ENCODE measurements around the gene KNTC1. TPM values are rescaled to one million over a fixed set of nuclear protein-coding genes. Genes with fewer than 3 reads are reported as not detected.
"Not testable (repeated sequence)": the region's sequence is repeated elsewhere in the genome, so short reads cannot be mapped to it uniquely, and the experiment has no call there.

The KNTC1 gene, protein sequence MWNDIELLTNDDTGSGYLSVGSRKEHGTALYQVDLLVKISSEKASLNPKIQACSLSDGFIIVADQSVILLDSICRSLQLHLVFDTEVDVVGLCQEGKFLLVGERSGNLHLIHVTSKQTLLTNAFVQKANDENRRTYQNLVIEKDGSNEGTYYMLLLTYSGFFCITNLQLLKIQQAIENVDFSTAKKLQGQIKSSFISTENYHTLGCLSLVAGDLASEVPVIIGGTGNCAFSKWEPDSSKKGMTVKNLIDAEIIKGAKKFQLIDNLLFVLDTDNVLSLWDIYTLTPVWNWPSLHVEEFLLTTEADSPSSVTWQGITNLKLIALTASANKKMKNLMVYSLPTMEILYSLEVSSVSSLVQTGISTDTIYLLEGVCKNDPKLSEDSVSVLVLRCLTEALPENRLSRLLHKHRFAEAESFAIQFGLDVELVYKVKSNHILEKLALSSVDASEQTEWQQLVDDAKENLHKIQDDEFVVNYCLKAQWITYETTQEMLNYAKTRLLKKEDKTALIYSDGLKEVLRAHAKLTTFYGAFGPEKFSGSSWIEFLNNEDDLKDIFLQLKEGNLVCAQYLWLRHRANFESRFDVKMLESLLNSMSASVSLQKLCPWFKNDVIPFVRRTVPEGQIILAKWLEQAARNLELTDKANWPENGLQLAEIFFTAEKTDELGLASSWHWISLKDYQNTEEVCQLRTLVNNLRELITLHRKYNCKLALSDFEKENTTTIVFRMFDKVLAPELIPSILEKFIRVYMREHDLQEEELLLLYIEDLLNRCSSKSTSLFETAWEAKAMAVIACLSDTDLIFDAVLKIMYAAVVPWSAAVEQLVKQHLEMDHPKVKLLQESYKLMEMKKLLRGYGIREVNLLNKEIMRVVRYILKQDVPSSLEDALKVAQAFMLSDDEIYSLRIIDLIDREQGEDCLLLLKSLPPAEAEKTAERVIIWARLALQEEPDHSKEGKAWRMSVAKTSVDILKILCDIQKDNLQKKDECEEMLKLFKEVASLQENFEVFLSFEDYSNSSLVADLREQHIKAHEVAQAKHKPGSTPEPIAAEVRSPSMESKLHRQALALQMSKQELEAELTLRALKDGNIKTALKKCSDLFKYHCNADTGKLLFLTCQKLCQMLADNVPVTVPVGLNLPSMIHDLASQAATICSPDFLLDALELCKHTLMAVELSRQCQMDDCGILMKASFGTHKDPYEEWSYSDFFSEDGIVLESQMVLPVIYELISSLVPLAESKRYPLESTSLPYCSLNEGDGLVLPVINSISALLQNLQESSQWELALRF (N-terminal part only)
- 10 to 100 TPM in 2 of 4 donors, 1 to 10 TPM in 2; 1.9 to 34.1 (median 8.8) TPM for polyA plus RNA-seq
- long read RNA-seq, donor 1, partial matches to known transcripts, result 0 of 1 reads
- long read RNA-seq, donor 1, other reads (novel, unspliced or antisense), result 0 of 1 reads
- long read RNA-seq, donor 2, result 0 reads
- long read RNA-seq, donor 3, partial matches to known transcripts, result 0 of 2 reads
- long read RNA-seq, donor 3, other reads (novel, unspliced or antisense), result 0 of 2 reads
- long read RNA-seq, donor 4, result 0 reads
- long read RNA-seq, donor 5, result 0 reads
- long read RNA-seq, donor 6, partial matches to known transcripts, result 0 of 1 reads
- long read RNA-seq, donor 6, other reads (novel, unspliced or antisense), result 0 of 1 reads
- long read RNA-seq, donor 7, result 0 reads
- long read RNA-seq, donor 8, result 0 reads
- long read RNA-seq, donor 9, partial matches to known transcripts, result 0 of 1 reads
- long read RNA-seq, donor 9, other reads (novel, unspliced or antisense), result 0 of 1 reads
- long read RNA-seq, donor 10, result 0 reads

DNA sequence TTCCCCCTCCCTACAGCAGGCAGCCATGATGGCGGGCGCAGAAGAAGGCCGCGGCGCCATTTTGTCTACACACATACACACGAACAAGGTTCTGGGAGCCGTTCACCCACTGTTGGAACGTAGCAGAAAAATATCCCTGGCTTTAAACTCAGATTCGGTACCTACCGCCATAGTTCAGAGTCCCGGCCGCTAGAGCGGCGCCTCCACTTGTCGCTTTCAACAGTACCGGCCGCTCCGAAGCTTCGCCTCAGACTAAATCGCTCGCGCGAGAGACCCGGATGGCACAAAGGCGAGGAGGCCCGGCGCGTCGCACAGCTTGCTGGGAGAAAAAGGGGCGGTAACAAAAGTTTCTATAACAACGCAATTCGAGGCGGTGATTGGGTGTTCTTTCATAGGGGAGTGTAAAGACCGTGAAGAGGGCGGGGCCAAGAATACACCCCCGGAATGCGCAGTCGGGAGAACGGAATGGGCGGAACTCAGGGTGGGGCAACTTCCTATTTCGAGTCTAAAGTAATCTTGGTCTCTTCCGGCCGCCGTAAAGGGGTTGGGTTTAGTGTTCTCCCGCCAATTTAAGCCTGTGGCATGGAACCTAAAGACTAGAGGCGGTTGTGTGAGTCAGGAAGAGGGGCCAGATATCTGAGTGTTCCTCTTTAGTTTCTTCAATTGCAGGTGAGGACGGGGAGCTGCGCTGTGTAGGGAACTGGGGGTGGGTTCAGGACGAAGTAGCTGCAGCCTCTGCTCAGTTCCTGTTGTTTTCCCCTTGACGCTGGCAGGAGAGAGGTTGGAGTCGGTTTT is at the start of gene KNTC1, which contains the start of gene RSRC2:
Gene KNTC1, plus strand, starts transcription at position 567 of the 795 bp plus-strand sequence. CDS start 2,815 bp downstream, outside the sequence.
Gene RSRC2, minus strand, starts transcription at position 254 of the 795 bp plus-strand sequence. Its CDS starts 83 bp downstream, at position 171.
- Histone ChIP-seq H3K27me3 (ENCODE audit: control insufficient read depth in 3 of 3, insufficient read depth in 3 of 3, low read length in 3 of 3) (no peaks in the 10 kb centered on the region), H3K4me1 (ENCODE audit: control insufficient read depth in 3 of 3, insufficient read depth in 2 of 3, low read depth in 1 of 3, low read length in 2 of 3) (peaks cover 0 to 8% (median 6%) of the 10 kb centered on the region in 3 donors)
- 0 to 1% (median 1%) methylated on average over 51 of the region's 51 CpGs for WGBS, 3 donors

DNA sequence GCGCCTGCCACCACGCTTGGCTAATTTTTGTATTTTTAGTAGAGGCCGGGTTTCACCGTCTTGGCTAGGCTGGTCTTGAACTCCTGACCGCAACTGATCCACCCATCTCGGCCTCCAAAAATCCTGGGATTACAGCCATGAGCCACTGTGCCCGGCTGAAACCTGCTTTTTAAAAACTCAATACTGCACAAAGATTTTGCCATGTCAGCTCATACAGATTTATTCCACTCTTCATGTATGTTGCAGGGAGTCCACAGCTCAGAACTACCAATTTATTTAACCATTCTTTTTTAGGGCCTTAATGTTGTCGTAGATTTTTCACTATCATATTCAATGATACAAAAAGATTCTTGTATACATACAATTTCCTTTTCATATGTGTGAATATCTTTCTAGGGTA is 46.3 kb upstream of the KNTC1 start:
- DNase-seq, result no peak
- no peaks in the 10 kb centered on the region for H3K27me3 ChIP-seq (ENCODE audit: control insufficient read depth in 3 of 3, insufficient read depth in 3 of 3, low read length in 3 of 3)
- WGBS, 3 donors, result 96 to 97% (median 97%) methylated on average over 8 of the region's 8 CpGs
- H3K4me3 ChIP-seq (ENCODE audit: low read depth in 1 of 3, low read length in 3 of 3), result no peak overlapping the region
- H3K4me1 ChIP-seq (ENCODE audit: control insufficient read depth in 3 of 3, insufficient read depth in 2 of 3, low read depth in 1 of 3, low read length in 2 of 3), result no peaks in the 10 kb centered on the region
- no peak for FAIRE-seq
- H3K9me3 ChIP-seq (ENCODE audit: control insufficient read depth in 2 of 2, insufficient read depth in 1 of 2, low read depth in 1 of 2, low read length in 1 of 2), result no peaks in the 10 kb centered on the region
- no peak overlapping the region for H3K27ac ChIP-seq (ENCODE audit: low read depth in 1 of 3, low read length in 2 of 3)
- peaks cover 16 to 57% (median 29%) of the 10 kb centered on the region in 3 donors for H3K36me3 ChIP-seq (ENCODE audit: control insufficient read depth in 3 of 3, insufficient read depth in 2 of 3, low read depth in 1 of 3, low read length in 3 of 3)

More for the DNA sequence above, at the start of gene KNTC1, which contains the start of gene RSRC2:
- FAIRE-seq, result no peak
- peak within 1 kb of the TSS; percentile 78 to 93 (median 93) for H3K4me3 ChIP-seq (ENCODE audit: low read depth in 1 of 3, low read length in 3 of 3)
- no peaks in the 10 kb centered on the region for H3K9me3 ChIP-seq (ENCODE audit: control insufficient read depth in 2 of 2, insufficient read depth in 1 of 2, low read depth in 1 of 2, low read length in 1 of 2)
- H3K36me3 ChIP-seq (ENCODE audit: control insufficient read depth in 3 of 3, insufficient read depth in 2 of 3, low read depth in 1 of 3, low read length in 3 of 3), result peaks cover under 1 to 8% (median 3%) of the 10 kb centered on the region in 3 donors
- peak; percentile 99 to 100 for DNase-seq
- peak within 1 kb of the TSS; percentile 93 to 98 (median 98) for H3K27ac ChIP-seq (ENCODE audit: low read depth in 1 of 3, low read length in 2 of 3)

DNA sequence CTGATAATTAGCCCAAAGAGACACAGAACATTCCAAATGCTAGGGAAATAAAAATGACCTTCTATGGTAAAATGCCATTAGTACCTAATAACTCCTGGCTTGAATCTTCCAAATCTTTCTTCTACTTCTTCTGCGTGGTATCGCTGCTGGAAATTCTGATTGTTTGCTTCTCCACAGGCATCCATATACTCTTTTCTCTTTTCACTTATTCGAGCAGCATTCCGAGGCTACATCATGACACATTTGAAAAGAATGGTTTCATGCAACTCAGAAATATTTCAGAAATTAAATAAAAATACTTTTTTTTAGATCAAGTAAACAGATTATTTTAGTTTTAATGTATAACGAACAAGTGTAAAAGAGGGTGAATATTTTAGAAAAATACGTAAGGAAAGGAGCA is 45.2 kb upstream of the KNTC1 start:
- DNase-seq, result no peak
- WGBS, 3 donors, result 95 to 98% (median 96%) methylated on average over 6 of the region's 6 CpGs
- Histone ChIP-seq H3K27me3 (ENCODE audit: control insufficient read depth in 3 of 3, insufficient read depth in 3 of 3, low read length in 3 of 3) (no peaks in the 10 kb centered on the region), H3K4me1 (ENCODE audit: control insufficient read depth in 3 of 3, insufficient read depth in 2 of 3, low read depth in 1 of 3, low read length in 2 of 3) (no peaks in the 10 kb centered on the region), H3K36me3 (ENCODE audit: control insufficient read depth in 3 of 3, insufficient read depth in 2 of 3, low read depth in 1 of 3, low read length in 3 of 3) (peaks cover 14 to 56% (median 25%) of the 10 kb centered on the region in 3 donors), H3K9me3 (ENCODE audit: control insufficient read depth in 2 of 2, insufficient read depth in 1 of 2, low read depth in 1 of 2, low read length in 1 of 2) (no peaks in the 10 kb centered on the region), H3K27ac (ENCODE audit: low read depth in 1 of 3, low read length in 2 of 3) (no peak overlapping the region), H3K4me3 (ENCODE audit: low read depth in 1 of 3, low read length in 3 of 3) (no peak overlapping the region)
- no peak for FAIRE-seq

DNA sequence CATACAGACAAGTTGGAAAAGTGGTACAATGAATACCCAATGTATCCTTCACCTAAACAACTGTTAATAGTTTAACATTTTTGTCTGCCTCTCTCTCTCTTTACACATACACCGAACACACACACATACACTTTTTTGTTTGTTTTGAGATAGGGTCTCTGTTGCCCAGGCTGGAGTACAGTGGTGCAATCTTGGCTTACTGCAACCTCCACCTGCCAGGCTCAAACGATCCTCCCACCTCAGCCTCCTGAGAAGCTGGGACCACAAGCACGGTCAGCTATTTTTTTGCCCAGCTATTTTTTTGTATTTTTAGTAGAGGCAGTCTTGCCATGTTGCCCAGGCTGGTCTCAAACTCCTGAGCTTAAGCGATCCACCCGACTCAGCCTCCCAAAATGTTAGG is 43.1 kb upstream of the KNTC1 start:
- Histone ChIP-seq H3K27ac (ENCODE audit: low read depth in 1 of 3, low read length in 2 of 3) (no peak overlapping the region), H3K27me3 (ENCODE audit: control insufficient read depth in 3 of 3, insufficient read depth in 3 of 3, low read length in 3 of 3) (no peaks in the 10 kb centered on the region), H3K9me3 (ENCODE audit: control insufficient read depth in 2 of 2, insufficient read depth in 1 of 2, low read depth in 1 of 2, low read length in 1 of 2) (no peaks in the 10 kb centered on the region), H3K36me3 (ENCODE audit: control insufficient read depth in 3 of 3, insufficient read depth in 2 of 3, low read depth in 1 of 3, low read length in 3 of 3) (peaks cover 14 to 52% (median 21%) of the 10 kb centered on the region in 3 donors), H3K4me1 (ENCODE audit: control insufficient read depth in 3 of 3, insufficient read depth in 2 of 3, low read depth in 1 of 3, low read length in 2 of 3) (no peaks in the 10 kb centered on the region), H3K4me3 (ENCODE audit: low read depth in 1 of 3, low read length in 3 of 3) (no peak overlapping the region)
- FAIRE-seq, result no peak
- 90 to 94% (median 94%) methylated on average over 5 of the region's 5 CpGs for WGBS, 3 donors
- DNase-seq, result no peak

DNA sequence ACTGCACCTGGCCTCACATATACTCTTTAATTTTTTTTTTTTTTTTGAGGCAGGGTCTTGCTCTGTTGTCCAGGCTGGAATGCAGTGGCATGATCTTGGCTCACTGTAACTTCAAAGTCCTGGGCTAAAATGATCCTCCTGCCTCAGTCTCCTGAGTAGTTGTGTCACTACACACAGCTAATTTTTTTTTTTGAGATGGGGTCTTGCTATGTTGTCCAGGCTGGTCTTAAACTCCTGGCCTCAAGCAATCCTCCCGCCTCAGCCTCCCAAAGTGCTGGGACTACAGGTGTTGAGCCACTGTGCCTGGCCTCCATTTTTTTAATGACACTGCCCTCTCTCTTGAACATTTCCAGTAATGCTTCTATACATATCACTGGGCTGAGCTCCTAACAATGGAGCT is 42.7 kb upstream of the KNTC1 start:
- WGBS, 3 donors, result 94 to 100% (median 100%) methylated on average over 1 of the region's 1 CpG
- H3K27ac ChIP-seq (ENCODE audit: low read depth in 1 of 3, low read length in 2 of 3); H3K27me3 ChIP-seq (ENCODE audit: control insufficient read depth in 3 of 3, insufficient read depth in 3 of 3, low read length in 3 of 3); FAIRE-seq; H3K4me3 ChIP-seq (ENCODE audit: low read depth in 1 of 3, low read length in 3 of 3); DNase-seq; H3K4me1 ChIP-seq (ENCODE audit: control insufficient read depth in 3 of 3, insufficient read depth in 2 of 3, low read depth in 1 of 3, low read length in 2 of 3); H3K9me3 ChIP-seq (ENCODE audit: control insufficient read depth in 2 of 2, insufficient read depth in 1 of 2, low read depth in 1 of 2, low read length in 1 of 2): not testable (repeated sequence)
- H3K36me3 ChIP-seq (ENCODE audit: control insufficient read depth in 3 of 3, insufficient read depth in 2 of 3, low read depth in 1 of 3, low read length in 3 of 3), result peaks cover 17 to 48% (median 24%) of the 10 kb centered on the region in 3 donors

DNA sequence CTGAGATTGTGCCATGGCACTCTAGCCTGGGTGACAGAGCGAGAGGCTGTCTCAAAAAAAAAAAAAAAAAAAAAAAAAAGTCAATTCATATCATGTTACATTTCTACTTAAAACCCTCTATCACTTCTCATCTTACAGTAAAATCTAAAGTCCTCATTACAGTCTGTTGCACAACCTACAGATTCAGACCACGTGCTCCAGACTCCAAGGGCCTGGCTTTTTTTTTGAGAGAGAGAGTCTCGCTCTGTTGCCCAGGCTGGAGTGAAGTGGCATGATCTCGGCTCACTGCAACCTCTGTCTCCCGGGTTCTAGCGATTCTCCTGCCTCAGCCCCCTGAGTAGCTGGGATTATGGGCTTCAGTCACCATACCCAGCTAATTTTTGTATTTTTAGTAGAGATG is 40.7 kb upstream of the KNTC1 start:
- not testable (repeated sequence) for H3K27ac ChIP-seq (ENCODE audit: low read depth in 1 of 3, low read length in 2 of 3); DNase-seq; H3K27me3 ChIP-seq (ENCODE audit: control insufficient read depth in 3 of 3, insufficient read depth in 3 of 3, low read length in 3 of 3); H3K4me3 ChIP-seq (ENCODE audit: low read depth in 1 of 3, low read length in 3 of 3); H3K4me1 ChIP-seq (ENCODE audit: control insufficient read depth in 3 of 3, insufficient read depth in 2 of 3, low read depth in 1 of 3, low read length in 2 of 3); H3K9me3 ChIP-seq (ENCODE audit: control insufficient read depth in 2 of 2, insufficient read depth in 1 of 2, low read depth in 1 of 2, low read length in 1 of 2); FAIRE-seq
- WGBS, 3 donors, result 92 to 96% (median 96%) methylated on average over 5 to 6 of the region's 6 CpGs
- peaks cover 13 to 41% (median 25%) of the 10 kb centered on the region in 3 donors for H3K36me3 ChIP-seq (ENCODE audit: control insufficient read depth in 3 of 3, insufficient read depth in 2 of 3, low read depth in 1 of 3, low read length in 3 of 3)

Data from small intestine (tissue), 16 donors.